DOHH2 (cell line): ENCODE measurements around the gene UBAC2.
"Not testable (repeated sequence)": the region's sequence is repeated elsewhere in the genome, so short reads cannot be mapped to it uniquely, and the experiment has no call there.

ENCODE experiments used
- H3F3A ChIP-seq: fragments of 200-600 bp; sonication (generic), shearing (Covaris generic); 2 replicates; pipeline ENCODE4 v1.6.0; 2016; ENCODE audit warnings: antibody characterized with exemption, mild to moderate bottlenecking; ENCODE audit not compliant: control insufficient read depth, insufficient read depth
- H3K27ac ChIP-seq: fragments of 200-600 bp; sonication (generic); 2 replicates; pipeline ENCODE4 v1.5.1; 2014; ENCODE audit warnings: low read depth, mild to moderate bottlenecking, low read length, moderate library complexity
- H3K27me3 ChIP-seq: fragments of 200-600 bp; sonication (generic); 2 replicates; pipeline ENCODE4 v1.6.1; 2014; ENCODE audit warnings: mild to moderate bottlenecking, low read length, mixed read lengths; ENCODE audit not compliant: control insufficient read depth
- H3K36me3 ChIP-seq: fragments of 200-600 bp; sonication (generic); 2 replicates; pipeline ENCODE4 v1.6.1; 2014; ENCODE audit warnings: mild to moderate bottlenecking, low read length, moderate library complexity, mixed read lengths; ENCODE audit not compliant: control insufficient read depth
- H3K4me1 ChIP-seq: fragments of 200-600 bp; sonication (generic); 2 replicates; pipeline ENCODE4 v1.6.1; 2014; ENCODE audit warnings: mild to moderate bottlenecking, low read length, mixed read lengths; ENCODE audit not compliant: control insufficient read depth
- H3K4me2 ChIP-seq: fragments of 200-600 bp; sonication (generic); 2 replicates; pipeline ENCODE4 v1.6.0; 2014; ENCODE audit warnings: mild to moderate bottlenecking, low read length, moderate library complexity
- H3K4me3 ChIP-seq: fragments of 200-600 bp; sonication (generic); 2 replicates; pipeline ENCODE4 v1.5.1; 2014; ENCODE audit warnings: mild to moderate bottlenecking, low read length, mixed read lengths
- H3K79me2 ChIP-seq: fragments of 200-600 bp; sonication (generic); 2 replicates; pipeline ENCODE4 v1.6.1; 2014; ENCODE audit warnings: mild to moderate bottlenecking, low read length, mixed read lengths; ENCODE audit not compliant: control insufficient read depth
- H3K9me2 ChIP-seq: fragments of 200-600 bp; sonication (generic); replicated peaks from 2 replicates; pipeline ENCODE4 v1.6.1; 2014; ENCODE audit warnings: mild to moderate bottlenecking, low read length, mixed read lengths; ENCODE audit not compliant: control insufficient read depth
- H3K9me3 ChIP-seq: fragments of 200-600 bp; sonication (generic); 2 replicates; pipeline ENCODE4 v1.6.1; 2014; ENCODE audit warnings: antibody characterized with exemption, low read length, mixed read lengths; ENCODE audit not compliant: control insufficient read depth, insufficient read depth
- H4K20me1 ChIP-seq: fragments of 200-600 bp; sonication (generic); 2 replicates; pipeline ENCODE4 v1.6.0; 2014; ENCODE audit warnings: low read depth, mild to moderate bottlenecking, antibody characterized with exemption, low read length, moderate library complexity; ENCODE audit not compliant: control insufficient read depth, insufficient read depth
- EZH2phosphoT487 ChIP-seq: fragments of 200-600 bp; sonication (generic); IDR thresholded peaks from 2 replicates; pipeline ENCODE4 v1.6.1; 2017; ENCODE audit warnings: borderline replicate concordance, mild to moderate bottlenecking, antibody characterized with exemption, low read length, moderate library complexity, mixed read lengths
- TF ChIP-seq, protein P1 (sequence below): fragments of 200-600 bp; sonication (generic); IDR thresholded peaks from one replicate; pipeline ENCODE4 v1.5.1; 2014; ENCODE audit warnings: antibody characterized with exemption, mild to moderate bottlenecking, low read depth, low read length; ENCODE audit not compliant: poor library complexity, severe bottlenecking

Gene UBAC2

DNA sequence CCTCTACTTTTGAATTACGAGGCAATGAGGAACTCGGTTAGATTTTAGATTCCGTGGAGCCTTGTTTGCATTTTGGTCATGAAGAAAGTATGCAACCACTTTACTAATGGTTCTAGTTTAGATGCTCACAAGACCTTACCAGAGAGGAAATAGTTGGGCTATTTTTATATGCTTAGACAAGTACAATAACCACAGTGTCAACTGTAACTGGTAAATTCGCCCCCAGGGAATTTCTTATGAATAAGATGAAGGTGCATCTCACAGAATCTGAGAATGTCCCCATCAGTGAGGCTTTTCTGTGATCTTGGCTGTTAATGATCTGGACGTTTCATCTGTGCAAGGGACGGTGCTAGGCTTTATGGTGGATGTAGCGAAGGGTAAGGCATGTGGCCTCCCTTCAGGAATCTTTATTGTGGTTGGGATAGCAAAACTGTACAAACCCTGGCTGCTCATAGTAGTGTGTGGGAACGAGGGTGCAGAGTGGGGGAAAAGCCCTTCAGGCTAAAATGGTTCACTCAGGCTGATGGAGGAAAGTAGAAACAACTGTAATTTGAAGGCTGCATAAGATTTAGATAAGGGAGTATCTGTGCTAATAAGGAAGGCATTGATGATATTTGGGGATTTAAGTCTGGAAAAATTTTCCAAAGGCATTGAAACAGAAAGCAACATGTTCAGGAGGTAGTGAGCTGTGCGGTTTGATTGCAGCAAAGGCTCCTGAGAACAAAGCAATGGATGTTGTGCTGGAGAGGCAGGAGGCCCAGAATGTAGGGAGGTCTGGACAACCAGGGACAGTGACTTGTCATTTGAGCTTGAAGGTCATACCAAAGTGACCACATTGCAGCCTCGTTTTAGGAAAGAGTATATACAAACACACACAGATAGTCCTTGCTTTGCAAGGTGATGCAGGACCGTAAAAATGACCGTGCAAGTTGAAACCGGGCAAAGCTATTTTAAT is 28.4 kb downstream of the UBAC2 start:
- H3K27me3 ChIP-seq = no peaks in the 10 kb centered on the region
- H4K20me1 ChIP-seq = peaks cover 4% of the 10 kb centered on the region; the same call in 1 of the 2 replicates
- H3K4me1 ChIP-seq = peaks cover 98% of the 10 kb centered on the region
- peak overlapping the region; percentile 89 for H3K27ac ChIP-seq
- TF ChIP-seq EZH2phosphoT487 = no peak
- TF ChIP-seq, protein P1, sequence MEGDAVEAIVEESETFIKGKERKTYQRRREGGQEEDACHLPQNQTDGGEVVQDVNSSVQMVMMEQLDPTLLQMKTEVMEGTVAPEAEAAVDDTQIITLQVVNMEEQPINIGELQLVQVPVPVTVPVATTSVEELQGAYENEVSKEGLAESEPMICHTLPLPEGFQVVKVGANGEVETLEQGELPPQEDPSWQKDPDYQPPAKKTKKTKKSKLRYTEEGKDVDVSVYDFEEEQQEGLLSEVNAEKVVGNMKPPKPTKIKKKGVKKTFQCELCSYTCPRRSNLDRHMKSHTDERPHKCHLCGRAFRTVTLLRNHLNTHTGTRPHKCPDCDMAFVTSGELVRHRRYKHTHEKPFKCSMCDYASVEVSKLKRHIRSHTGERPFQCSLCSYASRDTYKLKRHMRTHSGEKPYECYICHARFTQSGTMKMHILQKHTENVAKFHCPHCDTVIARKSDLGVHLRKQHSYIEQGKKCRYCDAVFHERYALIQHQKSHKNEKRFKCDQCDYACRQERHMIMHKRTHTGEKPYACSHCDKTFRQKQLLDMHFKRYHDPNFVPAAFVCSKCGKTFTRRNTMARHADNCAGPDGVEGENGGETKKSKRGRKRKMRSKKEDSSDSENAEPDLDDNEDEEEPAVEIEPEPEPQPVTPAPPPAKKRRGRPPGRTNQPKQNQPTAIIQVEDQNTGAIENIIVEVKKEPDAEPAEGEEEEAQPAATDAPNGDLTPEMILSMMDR = no peak
- peak overlapping the region; percentile 99 for H3K4me2 ChIP-seq
- peak overlapping the region; percentile 74 for H3K4me3 ChIP-seq
- H3K9me2 ChIP-seq = no peaks in the 10 kb centered on the region
- peaks cover 15% of the 10 kb centered on the region for H3F3A ChIP-seq
- H3K36me3 ChIP-seq = peaks cover 6% of the 10 kb centered on the region
- no peaks in the 10 kb centered on the region for H3K9me3 ChIP-seq
- H3K79me2 ChIP-seq = peaks cover 95% of the 10 kb centered on the region

GRCh38 chr13:99230588-99230987 is 29.9 kb downstream of the UBAC2 start:
- H4K20me1 ChIP-seq, H3K27me3 ChIP-seq, H3K9me3 ChIP-seq, H3K36me3 ChIP-seq, H3K9me2 ChIP-seq: not testable (repeated sequence)
- Histone ChIP-seq H3F3A (peaks cover 15% of the 10 kb centered on the region), H3K4me3 (peak overlapping the region; percentile 63), H3K79me2 (peaks cover 94% of the 10 kb centered on the region), H3K27ac (peak overlapping the region; percentile 89), H3K4me2 (peak overlapping the region; percentile 99), H3K4me1 (peaks cover 98% of the 10 kb centered on the region)

GRCh38 chr13:99230991-99231390 is 30.3 kb downstream of the UBAC2 start:
- H3F3A ChIP-seq = peaks cover 15% of the 10 kb centered on the region
- no peak for TF ChIP-seq EZH2phosphoT487
- TF ChIP-seq, protein P1 = no peak
- H3K9me2 ChIP-seq = no peaks in the 10 kb centered on the region
- H3K9me3 ChIP-seq = no peaks in the 10 kb centered on the region
- peaks cover 91% of the 10 kb centered on the region for H3K79me2 ChIP-seq
- peak overlapping the region; percentile 89 for H3K27ac ChIP-seq
- 0 out of 2 replicates have a peak, but pooled peaks cover 3% of the 10 kb centered on the region for H3K36me3 ChIP-seq
- peaks cover 98% of the 10 kb centered on the region for H3K4me1 ChIP-seq
- peak overlapping the region; percentile 99 for H3K4me2 ChIP-seq
- H4K20me1 ChIP-seq = no peaks in the 10 kb centered on the region
- peak overlapping the region; percentile 63 for H3K4me3 ChIP-seq
- H3K27me3 ChIP-seq = no peaks in the 10 kb centered on the region

GRCh38 chr13:99231721-99232120 is 31.1 kb downstream of the UBAC2 start:
- Histone ChIP-seq H3K36me3 (0 out of 2 replicates have a peak, but pooled peaks cover 3% of the 10 kb centered on the region), H3K27me3 (no peaks in the 10 kb centered on the region), H3K4me2 (peak overlapping the region; percentile 99), H4K20me1 (no peaks in the 10 kb centered on the region), H3K4me3 (peak overlapping the region; percentile 63), H3K9me3 (no peaks in the 10 kb centered on the region), H3K27ac (peak overlapping the region; percentile 89), H3K79me2 (peaks cover 88% of the 10 kb centered on the region), H3K9me2 (no peaks in the 10 kb centered on the region), H3F3A (peaks cover 15% of the 10 kb centered on the region), H3K4me1 (peaks cover 94% of the 10 kb centered on the region)
- TF ChIP-seq EZH2phosphoT487 = no peak
- TF ChIP-seq, protein P1 = no peak
